HG03565 (cell line): Measurements from ENCODE around the gene SLC39A7.

Source experiments
- ATAC-seq: cut with Tn5 transposase; IDR thresholded peaks from one replicate; pipeline ENCODE4 v1.9.1; 2021; ENCODE audit warnings: mild to moderate bottlenecking, moderate library complexity; ENCODE audit not compliant: unreplicated experiment

Gene SLC39A7

DNA sequence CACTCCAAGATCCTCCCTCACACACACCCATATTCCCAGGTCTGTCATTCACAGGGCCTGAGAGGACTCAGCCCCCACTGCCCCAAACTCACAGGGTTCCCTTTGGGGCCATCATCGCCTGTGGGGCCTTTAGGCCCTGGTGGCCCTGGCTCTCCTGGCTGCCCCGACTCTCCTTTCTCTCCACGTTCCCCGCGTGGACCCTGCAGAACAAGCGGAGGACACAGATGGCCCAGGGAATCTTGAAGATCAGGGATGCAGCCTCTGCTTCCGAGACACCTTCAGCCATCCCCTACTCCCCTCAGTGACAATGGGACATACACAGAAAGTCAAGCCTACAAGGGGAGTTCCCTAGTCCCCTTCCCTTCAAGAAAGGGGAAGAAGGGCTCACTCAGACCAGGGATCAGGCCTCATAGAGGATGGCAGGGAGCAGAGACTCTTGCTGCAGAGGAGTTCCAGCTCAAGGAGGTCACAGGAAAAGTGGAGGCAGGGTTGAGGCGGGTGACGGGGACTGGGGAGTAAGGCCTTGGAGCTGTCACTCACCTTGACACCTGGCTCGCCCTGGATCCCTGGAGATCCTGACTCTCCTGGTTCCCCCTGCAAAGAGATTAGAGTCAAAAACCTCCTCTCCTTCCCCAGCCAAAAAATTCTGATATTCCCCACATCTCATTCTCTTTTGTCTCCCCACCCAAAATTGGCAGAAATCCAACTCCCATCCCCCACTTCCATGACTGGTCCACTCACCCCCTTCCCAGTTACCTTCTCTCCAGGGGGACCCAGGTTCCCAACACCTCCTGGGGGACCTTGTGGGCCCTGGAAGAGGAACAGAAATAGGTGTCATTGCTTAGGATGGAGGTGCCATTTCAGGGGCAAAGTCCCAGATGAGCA lies 31.1 kb upstream of the SLC39A7 start:
- no peak for ATAC-seq

DNA sequence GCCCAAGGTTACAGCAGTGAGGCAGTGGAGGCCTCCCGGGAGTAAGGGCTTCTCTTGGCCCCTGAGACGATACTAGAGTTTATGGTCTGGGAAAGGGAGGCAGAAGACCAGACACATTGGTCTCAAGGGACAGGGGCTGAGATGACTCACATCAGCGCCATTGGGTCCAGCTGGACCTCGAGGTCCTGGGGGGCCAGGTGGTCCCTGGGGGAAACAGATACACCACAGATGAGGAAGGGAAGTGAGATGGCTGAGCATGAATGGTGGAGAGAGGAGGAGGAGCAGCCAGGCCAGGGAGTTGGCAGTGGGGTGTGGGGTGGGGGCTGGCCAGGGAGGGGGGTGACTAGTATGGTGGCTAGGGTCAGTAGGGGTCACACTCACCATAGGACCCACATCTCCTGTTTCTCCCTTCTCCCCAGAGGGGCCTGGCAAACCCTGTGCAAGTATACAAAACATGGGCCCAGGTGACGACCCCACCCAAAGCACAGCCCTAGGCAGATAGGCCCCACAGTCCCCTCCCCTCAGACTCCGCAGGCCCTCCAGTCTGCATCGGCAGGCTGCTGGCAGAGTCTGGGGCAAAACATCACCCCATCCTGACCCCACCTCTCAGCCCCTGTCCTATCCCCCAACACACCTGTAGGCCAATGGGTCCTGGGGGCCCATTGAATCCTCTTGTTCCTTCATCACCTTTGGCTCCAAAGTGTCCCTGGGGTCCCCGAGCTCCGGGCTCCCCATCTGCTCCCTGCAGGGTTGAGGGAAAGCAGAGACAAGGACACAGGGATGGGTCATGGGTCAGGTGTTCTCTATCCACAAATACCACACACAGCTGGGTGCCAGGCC lies 30.3 kb upstream of the SLC39A7 start:
- ATAC-seq, result no peak

DNA sequence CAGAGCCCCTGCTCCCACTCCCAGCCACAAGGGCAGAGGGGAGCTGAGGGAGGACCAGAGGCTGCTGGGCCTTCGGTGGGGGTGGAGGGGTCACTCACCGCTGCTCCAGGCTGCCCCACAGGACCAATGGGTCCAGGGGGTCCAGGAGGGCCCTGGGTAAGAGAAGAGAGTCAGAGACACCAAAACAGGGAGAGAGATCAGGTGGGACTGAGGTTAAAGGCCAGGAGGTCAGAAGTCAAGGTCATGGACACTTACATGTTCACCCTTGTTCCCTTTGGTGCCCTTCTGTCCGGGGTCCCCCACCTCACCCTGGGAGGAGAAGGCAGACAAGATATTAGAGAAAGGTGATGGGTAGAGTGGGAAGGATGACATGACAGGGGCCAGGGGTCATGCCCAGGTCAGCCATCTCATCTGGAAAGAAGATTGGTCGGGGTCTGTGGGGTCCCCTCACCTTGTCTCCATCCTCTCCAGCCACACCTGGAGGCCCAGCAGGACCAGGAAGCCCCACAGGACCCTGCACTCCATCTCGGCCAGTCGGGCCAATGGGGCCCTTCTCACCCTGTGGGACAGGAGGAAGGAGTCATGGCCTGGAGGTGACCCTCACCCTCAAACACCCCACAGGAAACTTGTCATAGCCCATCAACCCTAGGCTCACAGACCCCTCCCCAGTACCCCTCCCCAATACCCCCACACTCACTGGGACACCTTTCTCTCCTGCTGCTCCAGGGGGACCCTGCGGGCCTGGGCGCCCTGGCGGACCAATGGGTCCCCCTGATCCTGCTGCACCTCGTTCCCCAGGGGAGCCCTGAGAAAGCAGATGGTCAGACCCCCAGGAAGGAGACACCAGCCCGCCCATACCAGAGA lies 29.4 kb upstream of the SLC39A7 start:
- no peak for ATAC-seq

DNA sequence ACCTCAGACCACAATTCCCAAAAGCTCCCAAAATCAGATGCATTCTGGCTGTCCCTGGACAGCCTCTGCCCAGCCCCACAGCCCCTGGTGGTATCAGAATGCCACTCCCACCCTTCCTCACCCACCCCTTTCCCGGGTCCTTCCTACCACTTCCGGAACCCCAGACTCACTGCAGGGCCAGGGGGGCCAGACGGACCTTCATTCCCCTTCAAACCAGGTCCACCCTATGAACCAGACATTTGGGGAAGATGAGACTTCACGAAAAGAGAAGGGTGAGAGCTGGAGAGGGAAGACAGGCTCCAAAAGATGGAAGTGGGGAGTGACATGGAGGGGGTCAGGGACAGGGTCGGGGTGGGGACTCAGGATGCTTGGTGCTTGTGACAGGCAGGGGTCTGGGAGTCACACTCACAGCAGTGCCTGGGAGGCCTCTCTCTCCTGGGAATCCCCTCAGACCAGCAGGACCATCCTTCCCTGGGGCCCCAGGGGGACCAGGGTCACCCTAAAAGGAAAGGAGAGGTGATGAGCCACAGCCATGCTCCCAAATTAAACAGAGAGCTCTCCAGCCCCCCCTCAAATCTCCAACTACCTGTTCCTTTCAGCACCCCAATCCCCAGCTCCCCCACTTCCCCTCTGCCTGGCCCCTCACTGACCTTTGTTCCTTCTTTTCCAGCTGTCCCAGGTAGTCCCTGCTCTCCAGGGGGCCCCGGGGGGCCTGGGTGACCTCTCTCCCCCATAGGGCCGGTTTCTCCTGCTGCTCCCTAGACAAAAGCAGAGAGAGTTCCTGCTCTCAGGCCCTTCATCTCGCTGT lies 28.6 kb upstream of the SLC39A7 start:
- no peak for ATAC-seq

DNA sequence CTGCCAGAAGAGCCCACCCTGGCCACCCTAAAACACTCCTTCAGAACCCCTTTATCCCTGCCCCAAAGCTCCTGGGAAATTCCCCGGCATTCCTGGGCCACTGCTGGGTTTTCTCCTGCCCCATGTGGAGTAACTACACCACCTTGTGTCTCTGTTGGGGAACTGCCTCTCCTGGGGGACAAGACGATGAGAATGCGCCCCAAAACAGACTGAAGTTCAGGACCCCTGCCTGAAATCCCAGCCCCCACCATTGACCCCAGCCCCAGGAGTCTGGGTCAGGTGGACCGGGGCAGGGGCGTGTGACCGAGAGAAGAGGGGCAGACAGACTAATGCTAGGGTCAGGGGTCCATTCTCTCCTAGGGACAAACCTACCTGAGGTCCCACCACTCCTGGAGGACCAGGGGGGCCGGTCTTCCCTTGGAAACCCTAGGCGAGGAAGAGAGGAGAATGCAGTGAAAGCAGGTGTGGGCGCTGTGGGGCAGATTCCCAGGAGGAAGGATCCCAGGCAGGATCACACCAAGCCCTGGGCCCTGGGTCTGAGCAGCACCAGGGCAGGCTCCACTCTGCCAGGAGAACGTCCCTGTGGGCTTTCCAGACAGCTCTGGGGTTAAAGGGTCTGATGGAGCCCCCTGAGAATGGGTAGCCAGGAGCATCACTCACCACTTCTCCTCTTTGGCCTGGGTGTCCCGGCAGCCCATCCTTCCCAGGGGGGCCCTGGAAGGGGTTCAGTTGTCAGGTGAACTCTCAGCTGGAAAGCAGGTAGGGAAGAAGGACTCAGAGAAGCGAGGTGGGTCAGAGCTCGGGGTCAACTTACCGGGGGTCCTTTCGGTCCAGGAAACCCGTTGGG lies 27.8 kb upstream of the SLC39A7 start:
- no peak for ATAC-seq

DNA sequence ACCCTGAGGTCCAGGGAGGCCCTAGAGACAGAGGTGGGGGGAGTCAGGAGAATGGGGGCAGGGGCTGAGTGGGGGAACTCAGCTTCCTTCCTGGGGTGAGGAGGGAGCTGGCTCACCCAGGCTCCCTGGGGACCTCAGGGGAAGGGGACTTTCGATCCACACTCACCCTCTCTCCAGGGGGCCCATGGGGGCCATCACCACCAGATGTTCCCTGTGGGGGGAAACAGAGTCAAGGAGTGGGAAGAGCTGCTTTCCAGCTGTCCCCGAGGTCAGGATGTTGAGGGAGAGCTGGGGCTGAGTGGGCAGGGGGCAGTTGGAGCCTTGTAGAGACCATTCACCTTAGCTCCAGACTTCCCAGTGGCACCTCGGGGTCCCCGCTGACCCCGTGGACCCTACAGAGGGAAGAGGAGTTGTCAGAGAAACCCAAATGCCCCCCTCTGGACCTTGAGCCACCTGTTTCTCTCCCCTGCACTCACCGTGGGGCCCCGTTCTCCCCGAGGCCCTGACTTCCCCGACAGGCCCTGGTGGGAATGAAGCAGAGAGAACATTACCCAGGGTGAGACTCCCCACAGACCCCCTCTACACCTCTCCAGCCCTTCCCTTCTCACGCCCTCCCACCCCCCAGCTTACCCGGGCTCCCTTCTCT lies 27.0 kb upstream of the SLC39A7 start:
- no peak for ATAC-seq

DNA sequence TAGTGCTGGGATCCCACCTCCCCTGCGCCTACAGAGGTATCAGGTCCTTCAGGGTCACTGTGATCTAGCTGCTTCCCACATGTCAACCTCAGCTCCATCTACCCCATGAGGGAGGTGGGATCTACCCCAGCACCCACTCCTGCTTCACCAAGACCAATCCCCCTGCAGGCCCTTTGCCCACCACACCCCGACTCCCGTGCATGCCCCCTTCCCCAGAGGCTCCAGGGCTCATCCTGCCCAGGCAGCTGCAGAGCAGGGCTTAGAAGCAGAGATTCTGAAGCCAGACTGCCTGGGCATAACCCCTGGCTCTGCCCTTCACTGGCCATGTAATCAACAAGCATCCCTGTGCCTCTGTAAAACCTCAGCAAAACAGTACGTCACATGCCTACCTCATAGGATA lies 25.9 kb upstream of the SLC39A7 start:
- ATAC-seq, result no peak

DNA sequence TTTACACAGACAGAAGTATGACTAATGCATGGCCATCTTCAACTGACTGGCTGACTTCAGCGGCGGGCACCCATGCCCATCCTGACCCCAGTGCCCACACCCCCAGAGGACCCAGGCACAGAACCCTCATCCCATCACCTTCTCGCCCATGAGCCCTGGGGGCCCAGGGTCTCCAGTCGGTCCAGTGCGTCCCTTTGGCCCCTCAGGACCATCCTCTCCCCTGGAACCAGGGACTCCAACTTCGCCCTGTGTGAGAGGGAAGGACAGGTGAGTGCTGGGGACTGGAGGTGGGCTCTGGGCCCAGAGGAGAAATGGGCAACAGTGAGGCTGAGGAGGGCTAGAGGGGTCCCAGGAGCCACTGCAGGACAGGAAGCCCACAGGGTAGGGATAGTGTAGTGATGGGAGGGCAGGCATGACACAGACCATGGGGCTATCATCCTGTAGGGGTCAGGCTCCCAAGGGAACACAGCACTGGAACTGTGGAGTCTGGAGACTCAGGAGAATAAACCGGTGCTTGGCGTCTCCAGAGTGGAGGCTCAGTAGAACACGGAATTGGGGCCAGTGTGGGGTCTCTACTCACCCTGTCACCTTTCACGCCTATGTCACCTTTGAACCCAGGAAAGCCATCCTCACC lies 25.1 kb upstream of the SLC39A7 start:
- ATAC-seq, result no peak

DNA sequence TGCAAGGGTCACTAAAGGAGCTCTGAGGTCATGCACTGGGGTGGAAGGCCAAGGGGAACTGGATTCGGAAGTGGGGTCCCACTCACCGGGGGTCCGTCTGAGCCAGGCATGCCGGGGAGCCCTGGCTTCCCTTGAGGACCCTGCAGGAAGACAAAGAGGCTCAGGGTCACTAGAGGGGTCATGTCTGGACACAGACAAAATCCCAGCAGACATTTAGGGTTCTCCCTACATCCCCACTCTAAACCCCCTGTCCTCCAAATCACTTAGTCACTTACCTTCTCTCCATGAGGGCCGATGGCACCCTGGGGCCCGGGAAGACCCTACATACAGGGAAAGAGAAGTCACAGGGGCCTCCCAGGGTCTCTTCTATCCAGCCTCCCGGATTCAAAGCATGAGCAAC lies 23.8 kb upstream of the SLC39A7 start:
- ATAC-seq, result no peak

DNA sequence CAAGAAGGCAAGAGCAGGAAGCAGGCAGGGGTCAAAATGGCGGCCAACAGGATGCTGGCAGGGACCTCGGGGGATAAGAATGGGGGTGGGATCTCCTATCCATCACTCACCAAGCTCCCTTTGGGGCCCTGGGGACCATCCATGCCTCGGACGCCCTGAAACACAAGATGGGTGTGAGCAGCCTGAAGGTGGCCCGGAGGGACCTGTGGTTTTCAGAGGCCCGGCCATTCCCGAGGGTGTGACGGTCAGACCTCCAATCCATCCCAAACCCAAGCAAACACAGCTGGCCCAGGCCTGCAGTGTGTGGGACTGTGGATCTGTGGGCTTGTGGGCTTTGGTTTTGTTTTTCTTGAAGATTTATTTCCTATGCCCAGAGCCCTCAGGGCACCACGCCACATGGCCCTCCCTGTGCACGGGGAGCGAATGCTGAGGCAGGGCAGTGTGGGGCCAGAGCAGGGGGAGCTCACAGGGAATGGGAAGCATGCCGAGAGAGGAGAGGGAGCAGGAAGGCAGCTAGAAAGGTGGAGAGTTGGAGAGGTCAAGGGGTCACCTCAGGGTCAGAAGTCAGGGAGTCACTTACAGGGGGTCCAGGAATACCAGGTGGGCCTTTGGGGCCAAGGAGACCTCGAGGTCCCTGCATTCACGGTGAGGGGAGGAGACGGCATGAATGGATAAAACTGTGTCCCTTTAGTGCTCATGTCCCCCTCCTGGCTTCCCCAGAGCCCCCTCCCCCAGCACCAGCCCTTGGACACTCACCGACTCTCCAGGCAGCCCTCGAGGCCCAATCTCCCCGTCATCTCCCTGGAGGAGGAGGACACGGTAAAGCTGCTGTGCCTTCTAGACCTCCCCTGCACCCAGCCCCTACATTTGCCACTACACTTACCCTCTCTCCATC lies 22.9 kb upstream of the SLC39A7 start:
- ATAC-seq, result no peak

DNA sequence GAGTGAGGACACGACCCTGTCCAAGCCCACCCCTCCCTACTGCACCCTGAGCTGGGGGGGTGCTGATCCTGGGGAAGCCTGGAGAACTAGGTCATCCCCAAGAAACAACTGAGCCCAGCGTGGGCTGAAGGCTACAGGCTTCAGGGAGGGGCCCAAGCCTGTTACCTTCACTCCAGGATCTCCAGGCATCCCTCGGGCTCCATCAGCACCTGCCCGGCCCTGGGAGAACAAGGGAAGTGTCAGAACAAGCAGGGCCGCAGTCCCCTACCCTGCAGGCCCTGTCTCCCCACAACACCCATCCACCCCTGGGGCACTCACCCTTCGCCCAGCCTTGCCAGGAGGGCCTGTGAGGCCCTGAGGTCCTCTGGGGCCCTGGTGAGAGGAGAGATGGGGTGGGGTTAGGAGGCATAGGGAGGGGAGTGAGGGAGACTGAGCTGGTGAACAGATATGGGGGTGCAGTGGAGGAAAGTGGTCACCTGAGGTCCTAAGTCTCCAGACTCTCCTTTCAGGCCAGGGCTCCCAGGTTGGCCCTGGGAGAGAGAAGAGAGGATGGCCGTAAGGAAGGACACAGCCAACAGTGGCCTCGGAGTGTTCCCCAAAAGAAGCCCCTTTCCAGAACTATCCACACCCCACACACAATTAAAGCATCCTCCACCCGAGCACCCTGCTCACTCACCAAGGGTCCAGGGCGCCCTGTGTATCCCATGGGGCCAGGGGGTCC lies 21.8 kb upstream of the SLC39A7 start:
- no peak for ATAC-seq

DNA sequence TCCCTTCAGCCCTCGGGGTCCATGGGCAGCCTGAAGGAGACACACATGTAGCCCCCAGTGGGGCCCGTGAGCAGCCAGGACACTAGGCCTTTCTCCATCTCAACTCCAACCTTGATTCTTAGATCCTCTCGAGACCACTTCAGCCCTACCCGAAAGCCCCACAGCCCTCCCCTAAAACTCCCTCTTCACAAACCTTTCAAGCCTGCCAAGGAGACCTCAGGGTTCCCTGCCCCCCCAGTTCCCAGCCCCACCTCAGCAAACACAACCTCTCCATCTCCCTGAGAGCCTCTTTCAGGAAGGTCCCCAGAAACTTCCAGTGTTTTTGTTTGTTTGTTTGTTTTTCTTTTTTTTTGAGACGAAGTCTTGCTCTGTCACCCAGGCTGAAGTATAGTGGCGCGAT lies 19.5 kb upstream of the SLC39A7 start:
- ATAC-seq, result no peak

DNA sequence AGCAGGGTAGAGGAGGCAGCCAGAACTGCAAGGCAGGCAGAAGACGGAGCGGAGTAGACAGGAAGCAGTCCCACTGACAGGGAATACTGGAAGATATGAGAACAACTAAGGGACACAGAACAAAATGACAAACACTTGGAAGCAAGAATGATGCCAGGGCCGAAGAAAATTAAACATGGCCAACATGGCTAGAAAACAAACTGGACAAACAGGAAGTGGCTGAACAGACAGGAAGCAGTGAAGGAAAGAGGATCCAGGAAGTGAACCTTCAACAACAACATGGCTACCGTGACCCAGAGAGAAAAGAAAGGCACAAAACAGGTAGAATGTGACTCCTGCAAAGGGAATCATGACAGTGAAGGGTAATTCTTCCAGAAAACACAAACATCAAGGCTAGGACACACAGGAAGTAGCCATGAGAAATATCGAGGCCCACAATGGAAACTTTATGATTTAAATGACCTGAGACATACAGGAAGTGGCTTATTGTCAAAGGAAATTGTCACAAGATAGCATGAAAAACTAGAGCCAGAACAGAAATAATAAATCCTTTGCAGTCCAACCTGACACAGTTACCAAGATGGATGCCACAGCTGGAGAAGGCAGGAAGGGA lies 17.5 kb upstream of the SLC39A7 start:
- ATAC-seq, result no peak

DNA sequence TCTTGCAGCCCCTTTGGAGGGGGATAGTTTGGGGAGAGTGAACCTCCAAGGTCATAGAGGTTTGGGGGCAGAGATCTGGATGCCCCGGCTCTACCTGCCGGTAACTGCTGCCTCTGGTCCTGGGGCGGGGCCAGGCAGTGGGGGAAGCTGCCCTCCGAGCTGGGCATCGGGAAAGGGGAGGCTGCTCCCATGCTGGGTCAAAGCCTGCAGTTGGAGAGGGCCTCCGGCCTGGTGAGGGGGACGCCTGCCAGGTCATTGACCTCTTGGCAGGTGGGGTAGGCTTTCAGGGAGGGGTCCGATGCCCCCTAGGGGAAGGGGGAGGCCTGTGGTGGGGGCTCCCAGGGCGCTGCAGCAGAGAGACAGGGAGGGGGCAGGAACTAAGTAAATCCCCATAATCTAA lies 15.5 kb upstream of the SLC39A7 start:
- no peak for ATAC-seq

DNA sequence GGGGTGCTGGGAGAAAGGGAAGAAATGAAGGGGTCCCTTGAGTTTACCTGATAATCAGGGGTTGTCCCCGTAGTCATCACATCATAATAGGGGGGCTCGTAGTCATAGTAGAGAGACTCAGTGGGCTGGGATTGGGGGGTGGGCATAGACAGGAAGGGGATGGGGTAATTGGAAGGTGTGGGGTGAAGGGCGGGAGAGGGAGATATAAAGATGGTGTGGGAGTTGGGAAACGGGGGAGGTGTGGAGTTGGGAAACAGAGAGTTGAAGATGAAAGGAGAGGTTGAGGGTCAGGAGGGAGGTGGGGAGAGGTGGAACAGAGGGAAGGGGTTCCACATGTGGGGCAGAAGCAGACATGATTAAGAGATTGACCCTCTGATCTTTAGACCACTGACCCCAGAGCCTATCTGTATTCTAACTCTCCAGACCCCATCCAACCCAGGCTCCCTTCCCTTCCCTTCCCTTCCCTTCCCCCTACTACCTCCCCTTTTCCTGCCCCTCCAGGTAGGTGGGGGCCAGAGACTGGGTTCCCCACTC lies 14.9 kb upstream of the SLC39A7 start:
- ATAC-seq, result no peak

DNA sequence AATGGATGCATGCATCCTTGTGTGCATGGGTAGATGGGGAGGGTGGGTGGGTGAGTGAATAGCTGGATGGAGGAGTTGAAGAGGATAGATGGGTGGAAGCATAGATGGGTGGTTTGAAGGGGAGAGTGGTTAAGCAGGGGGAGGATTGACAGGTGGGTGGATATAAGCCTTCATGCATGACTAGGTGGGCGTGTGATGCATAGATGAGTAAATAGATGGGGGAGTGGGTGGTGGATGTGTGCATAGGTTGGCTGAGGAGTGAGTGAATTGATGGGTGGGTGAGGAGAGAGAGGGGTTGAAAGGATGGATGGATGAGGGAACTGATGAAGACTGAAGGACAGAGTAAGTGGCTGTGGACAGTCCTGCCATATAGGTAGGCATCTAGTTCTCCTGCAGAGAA lies 12.9 kb upstream of the SLC39A7 start:
- no peak for ATAC-seq
